H1 (cell line): Measurements from ENCODE around the gene DPF1. TPM values are rescaled to one million over a fixed set of nuclear protein-coding genes. Genes with fewer than 3 reads are reported as not detected.
A peak's percentile ranks its signal among the peaks of the same experiment; 100 is the strongest.

Experiments used
- ASH2L ChIP-seq: fragments of 200-600, 300-600 bp; sonication (generic); IDR thresholded peaks from one replicate; pipeline ENCODE4 v1.7.1; 2017; ENCODE audit warnings: low read length
- ATF2 ChIP-seq: IDR thresholded peaks from 2 replicates; pipeline ENCODE4 v1.6.1; 2012; ENCODE audit warnings: low read length, inconsistent platforms
- CBX8 ChIP-seq: fragments of 300-800, 300-1000 bp; sonication (generic); IDR thresholded peaks from 2 replicates; pipeline ENCODE4 v1.7.1; 2016; ENCODE audit warnings: low read depth, low read length, borderline replicate concordance
- CEBPB ChIP-seq: IDR thresholded peaks from 2 replicates; pipeline ENCODE4 v1.6.1; 2012; ENCODE audit warnings: low read depth, low read length
- CHD1 ChIP-seq: IDR thresholded peaks from 2 replicates; pipeline ENCODE4 v1.6.1; 2012; ENCODE audit warnings: low read depth, low read length, improper control_type of control experiment
- EGR1 ChIP-seq: IDR thresholded peaks from 2 replicates; pipeline ENCODE4 v1.6.1; 2011; ENCODE audit warnings: low read depth, low read length, borderline replicate concordance
- FOSL1 ChIP-seq: IDR thresholded peaks from 2 replicates; pipeline ENCODE4 v1.6.1; 2011; ENCODE audit warnings: mild to moderate bottlenecking, low read depth, low read length, moderate library complexity; ENCODE audit not compliant: insufficient read depth
- HDAC2 ChIP-seq, 2 experiments: fragments of 300-600 bp in 1 of 2; sonication (generic) in 1 of 2; IDR thresholded peaks; 2 replicates each; pipeline ENCODE4 v1.6.1; 2011 to 2012; ENCODE audit warnings: low read depth in 2 of 2, low read length in 2 of 2, mild to moderate bottlenecking in 2 of 2, moderate library complexity in 2 of 2, borderline replicate concordance in 1 of 2, inconsistent platforms in 1 of 2
- JUND ChIP-seq: IDR thresholded peaks from 2 replicates; pipeline ENCODE4 v1.6.1; 2011; ENCODE audit warnings: mild to moderate bottlenecking, improper control_type of control experiment, low read length
- KDM5A ChIP-seq: fragments of 200-600 bp; IDR thresholded peaks from 2 replicates; pipeline ENCODE4 v1.7.1; 2012; ENCODE audit warnings: mild to moderate bottlenecking, low read length, inconsistent platforms, mixed read lengths
- MAX ChIP-seq: IDR thresholded peaks from 2 replicates; pipeline ENCODE4 v1.6.1; 2012; ENCODE audit warnings: inconsistent platforms
- NANOG ChIP-seq: IDR thresholded peaks from 2 replicates; pipeline ENCODE4 v1.6.1; 2011; ENCODE audit warnings: low read length, low read depth, mild to moderate bottlenecking, inconsistent platforms; ENCODE audit not compliant: insufficient read depth, poor library complexity, severe bottlenecking
- POLR2A ChIP-seq, 2 experiments: IDR thresholded peaks; 1 replicate in 1 of 2; 2 replicates in 1 of 2; pipeline ENCODE4 v1.6.1; 2011; ENCODE audit warnings: low read depth in 2 of 2, low read length in 2 of 2, mild to moderate bottlenecking in 2 of 2; ENCODE audit errors: control extremely low read depth in 1 of 2
- POU5F1 ChIP-seq: IDR thresholded peaks from 2 replicates; pipeline ENCODE4 v1.6.1; 2011; ENCODE audit warnings: low read depth, mild to moderate bottlenecking, low read length, moderate library complexity
- RBBP5 ChIP-seq: IDR thresholded peaks from 2 replicates; pipeline ENCODE4 v1.7.1; 2012; ENCODE audit warnings: low read depth, mild to moderate bottlenecking, inconsistent platforms, low read length, moderate library complexity, borderline replicate concordance
- RNF2 ChIP-seq: fragments of 200-900, 300-1000 bp; sonication (generic); IDR thresholded peaks from 2 replicates; pipeline ENCODE4 v1.7.1; 2016; ENCODE audit warnings: borderline replicate concordance, low read depth, mild to moderate bottlenecking, antibody characterized with exemption, low read length; ENCODE audit not compliant: poor library complexity, severe bottlenecking; ENCODE audit errors: missing control alignments
- RXRA ChIP-seq: IDR thresholded peaks from 2 replicates; pipeline ENCODE4 v1.6.1; 2011; ENCODE audit warnings: low read depth, mild to moderate bottlenecking, low read length, moderate library complexity; ENCODE audit not compliant: insufficient read depth
- SAP30 ChIP-seq: fragments of 300-600 bp; sonication (generic); IDR thresholded peaks from 2 replicates; pipeline ENCODE4 v1.7.1; 2012; ENCODE audit warnings: low read length, moderate library complexity, mild to moderate bottlenecking, inconsistent platforms; ENCODE audit not compliant: insufficient read depth, insufficient replicate concordance
- SIN3A ChIP-seq, 2 experiments: IDR thresholded peaks in 1 of 2; conservative IDR thresholded peaks in 1 of 2; 2 replicates each; pipeline ENCODE4 v1.6.1; 2011 to 2012; ENCODE audit warnings: low read length in 2 of 2, improper control_type of control experiment in 1 of 2, low read depth in 1 of 2, mild to moderate bottlenecking in 1 of 2
- SIX5 ChIP-seq: IDR thresholded peaks from 2 replicates; pipeline ENCODE4 v1.6.1; 2011; ENCODE audit warnings: mild to moderate bottlenecking, low read depth, low read length
- YY1 ChIP-seq: IDR thresholded peaks from 2 replicates; pipeline ENCODE4 v1.6.1; 2011; ENCODE audit warnings: low read depth, mild to moderate bottlenecking, low read length
- polyA plus RNA-seq, 7 experiments: library from polyadenylated mRNA; depleted of rRNA in 3 of 7; stranded (reverse) in 5 of 7; unstranded in 2 of 7; fragments of >200 nt in 5 of 7; fragments of 200-250 nt in 2 of 7; gene quantifications; 1 replicate in 5 of 7; 2 replicates in 1 of 7; 4 replicates in 1 of 7; pipeline versions ENCODE4 v1.2.1 to v1.2.3, GENCODE V29; 2011 to 2013; ENCODE audit warnings: missing spikeins in 2 of 7, mixed read lengths in 2 of 7
- total RNA-seq: library from RNA; stranded (reverse); fragmentation: NEBNext Ultra II Directional; extraction: Animal tissue kit (Norgen Biotek cat#: 25700); gene quantifications from 2 replicates; pipeline ENCODE4 v1.2.1, GENCODE V29; 2021

Gene DPF1
- total and polyA plus RNA-seq, 2 of the 8 experiments (the other 6 are each of a cell fraction or from before 2014, with no cell fraction given) = 12.9 to 15.6 TPM

- TF ChIP-seq HDAC2 (IDR thresholded peaks at IDR 0.05; ENCODE audit: borderline replicate concordance in 1 of 2, low read depth in 2 of 2, low read length in 2 of 2) = no peak
- TF ChIP-seq SAP30 = no peak
- no peak for TF ChIP-seq ATF2
- TF ChIP-seq ASH2L = peak; percentile 31
- TF ChIP-seq CHD1 = no peak
- TF ChIP-seq CEBPB = no peak
- no peak for TF ChIP-seq JUND
- TF ChIP-seq SIX5 = no peak
- no peak for TF ChIP-seq CBX8
- no peak for TF ChIP-seq EGR1
- TF ChIP-seq RXRA = no peak
- no peak for TF ChIP-seq FOSL1
- no peak for TF ChIP-seq NANOG
- TF ChIP-seq RBBP5 = 0 out of 2 replicates have a peak, but pooled peaks have one; percentile 40
- peak in 1 of 2 experiments; percentile 3; a peak in 1 of 4 replicates for TF ChIP-seq SIN3A (conservative IDR thresholded peaks at IDR 0.05 in 1 of 2, IDR thresholded peaks at IDR 0.05 in 1 of 2; ENCODE audit: low read depth in 1 of 2, low read length in 2 of 2)
- no peak for TF ChIP-seq RNF2
- no peak for TF ChIP-seq KDM5A
- peak; percentile 47; the same call in 1 of the 2 replicates for TF ChIP-seq YY1
- no peak for TF ChIP-seq POU5F1
- no peak for TF ChIP-seq POLR2A (IDR thresholded peaks at IDR 0.05; ENCODE audit: control extremely low read depth in 1 of 2, low read depth in 2 of 2, low read length in 2 of 2)
- TF ChIP-seq MAX = peak; percentile 77
- TF ChIP-seq, all 59 proteins: peak for 6
Measured at GRCh38 chr19:38228005-38228377, 4.0 kb upstream of the DPF1 start (continued).
